T-helper 9 cell (primary cell): Measurements from ENCODE around the gene SIGLEC5.
A peak's percentile ranks its signal among the peaks of the same experiment; 100 is the strongest.

Experiments used
- DNase-seq: peaks from one replicate; pipeline ENCODE4 v3.0.0-alpha.2; 2020

SIGLEC5 gene

GRCh38 chr19:51627491-51628138 lies 2.6 kb downstream of the SIGLEC5 start:
- no peak for DNase-seq

GRCh38 chr19:51626675-51627074 lies 3.5 kb downstream of the SIGLEC5 start:
- no peak for DNase-seq

- DNase-seq: no peak
Observed at GRCh38 chr19:51621178-51621577, 9.0 kb downstream of the SIGLEC5 start.

- no peak for DNase-seq
Observed at GRCh38 chr19:51615991-51616390, 14.2 kb downstream of the SIGLEC5 start.

GRCh38 chr19:51614789-51615188 lies 15.4 kb downstream of the SIGLEC5 start:
- no peak for DNase-seq

- DNase-seq: no peak
Observed at GRCh38 chr19:51610576-51610975, 19.6 kb downstream of the SIGLEC5 start.

GRCh38 chr19:51607920-51608562 lies 22.2 kb downstream of the SIGLEC5 start:
- peak; percentile 42 for DNase-seq

- DNase-seq: no peak
Observed at GRCh38 chr19:51607077-51607476, 23.1 kb downstream of the SIGLEC5 start.

GRCh38 chr19:51602189-51602854 lies 27.9 kb downstream of the SIGLEC5 start:
- no peak for DNase-seq

GRCh38 chr19:51600940-51601580 lies 29.1 kb downstream of the SIGLEC5 start:
- no peak for DNase-seq

GRCh38 chr19:51599084-51599483 lies 31.1 kb downstream of the SIGLEC5 start:
- no peak for DNase-seq

GRCh38 chr19:51598159-51598915 lies 31.9 kb downstream of the SIGLEC5 start:
- DNase-seq: no peak

- DNase-seq: no peak
Observed at GRCh38 chr19:51595190-51596175, 34.7 kb downstream of the SIGLEC5 start.

- no peak for DNase-seq
Observed at GRCh38 chr19:51594774-51595109, 35.5 kb downstream of the SIGLEC5 start.

GRCh38 chr19:51593969-51594773 lies 36.0 kb downstream of the SIGLEC5 start:
- DNase-seq: peak; percentile 92

- no peak for DNase-seq
Observed at GRCh38 chr19:51593138-51593890, 36.9 kb downstream of the SIGLEC5 start.

GRCh38 chr19:51592521-51592920 lies 37.7 kb downstream of the SIGLEC5 start:
- no peak for DNase-seq

- no peak for DNase-seq
Observed at GRCh38 chr19:51590441-51590840, 39.8 kb downstream of the SIGLEC5 start.

GRCh38 chr19:51589511-51589910 lies 40.7 kb downstream of the SIGLEC5 start:
- no peak for DNase-seq
